Glomerular visceral epithelial cell (primary cell): ENCODE data around the gene STK24.
A peak's percentile ranks its signal among the peaks of the same experiment; 100 is the strongest.

Experiments used
- DNase-seq: peaks from one replicate; pipeline ENCODE4 v3.0.0-alpha.2; 2016; ENCODE audit errors: extremely low spot score

The STK24 gene

DNA sequence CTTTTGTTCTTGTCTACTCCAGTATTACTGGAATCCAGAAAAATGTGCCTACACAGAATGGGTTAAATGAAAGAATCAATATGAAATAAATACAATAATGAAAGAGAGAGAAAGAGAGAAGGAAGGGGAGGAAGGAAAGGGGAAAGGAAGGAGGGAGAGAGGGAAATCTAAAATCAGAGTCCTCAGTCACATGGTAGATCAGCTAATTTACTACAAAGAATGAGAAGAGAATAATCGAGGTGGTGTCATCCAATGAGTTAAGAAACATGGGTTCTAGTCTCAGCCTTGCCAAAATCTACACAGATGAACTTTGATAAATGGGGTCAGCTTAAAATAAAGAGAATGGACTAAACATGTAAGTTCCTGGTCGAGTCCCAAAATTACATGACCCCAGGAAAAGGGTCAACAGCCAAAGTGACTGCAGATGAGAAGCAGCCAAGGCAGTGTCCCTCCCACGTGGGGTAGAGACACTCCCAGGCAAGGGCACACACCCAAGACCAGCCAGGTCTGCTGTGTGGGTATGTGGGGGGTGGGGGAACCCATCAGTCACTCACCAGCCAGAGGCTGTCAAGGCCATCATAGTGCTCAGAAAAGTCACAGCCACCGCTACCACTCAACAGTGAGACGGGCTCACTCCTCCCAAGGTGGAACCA is 103.6 kb downstream of the STK24 start:
- DNase-seq: no peak

DNA sequence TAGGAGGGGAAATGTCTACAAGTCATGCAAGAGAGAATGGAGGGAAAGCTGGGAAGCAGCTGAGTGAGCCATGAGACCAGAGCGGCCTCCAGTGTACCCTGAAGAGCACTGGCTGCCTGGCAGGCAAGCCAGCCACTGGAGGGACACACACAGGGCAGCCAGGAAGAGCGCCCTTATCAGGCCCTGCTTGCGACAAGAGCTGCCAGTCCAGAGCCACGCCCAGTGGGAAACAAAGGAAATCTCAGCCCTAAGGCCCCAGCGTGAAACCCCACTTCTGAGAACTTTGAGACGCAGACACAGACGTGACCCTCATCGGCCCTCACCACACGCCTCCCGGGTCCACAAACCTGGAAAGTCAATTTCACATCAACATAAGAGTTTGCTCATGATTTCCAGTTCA is 105.0 kb downstream of the STK24 start:
- DNase-seq: no peak

DNA sequence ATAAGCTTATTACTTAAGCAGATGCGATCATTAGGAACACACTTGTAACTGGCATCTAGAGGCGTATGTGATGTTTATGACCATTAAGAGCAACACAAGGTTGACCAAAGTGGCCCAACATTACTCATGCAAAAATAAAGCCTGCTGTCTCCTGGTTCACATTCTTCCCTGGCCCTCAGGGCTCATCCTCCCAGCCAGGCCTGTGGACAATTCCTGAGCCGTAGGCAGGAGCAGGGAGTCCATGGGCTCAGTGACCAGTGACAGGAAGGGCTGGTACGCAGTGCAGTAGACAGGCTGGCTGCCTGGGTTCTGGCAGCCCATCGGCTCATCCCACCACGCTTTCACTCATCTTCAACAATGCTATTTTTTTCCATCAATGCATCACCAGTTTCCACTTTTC is 106.0 kb downstream of the STK24 start:
- no peak for DNase-seq

DNA sequence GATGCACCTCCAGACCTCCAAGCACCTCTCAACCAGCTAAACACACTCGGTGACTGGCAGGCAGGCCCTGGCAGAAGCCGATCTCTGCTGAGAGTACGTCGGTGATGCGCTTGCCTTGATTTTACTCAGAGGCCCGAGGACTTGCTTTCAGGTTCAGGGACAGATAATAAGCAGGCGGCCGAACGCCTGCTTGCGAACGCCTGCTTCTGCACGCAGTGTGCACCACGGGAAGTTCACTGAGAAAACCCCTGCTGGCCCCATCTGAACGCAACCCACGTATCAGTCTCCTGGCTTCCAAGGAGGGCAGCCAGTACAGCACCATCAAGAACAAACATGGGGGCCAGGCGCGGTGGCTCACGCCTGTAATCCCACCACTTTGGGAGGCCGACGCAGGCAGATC is 108.0 kb downstream of the STK24 start:
- no peak for DNase-seq

DNA sequence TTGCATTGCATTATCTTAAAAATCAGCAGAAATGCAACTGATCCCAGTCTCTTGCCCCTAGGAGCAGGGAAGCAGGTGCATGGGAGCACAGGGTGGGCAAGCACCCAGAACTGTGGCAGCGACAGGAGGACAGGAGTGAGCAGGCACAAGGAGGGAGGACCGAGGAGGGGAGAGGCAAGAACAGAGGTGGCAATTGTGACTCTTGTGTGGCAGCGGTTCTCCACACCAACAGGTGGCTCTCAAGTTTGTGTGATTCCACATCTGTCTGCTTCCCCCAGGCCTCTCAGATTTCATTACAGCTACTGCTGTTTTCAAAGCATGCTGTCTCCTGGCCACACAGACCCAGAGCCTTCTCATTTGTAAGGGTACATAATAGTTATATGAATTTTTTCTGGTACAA is 108.5 kb downstream of the STK24 start:
- no peak for DNase-seq

DNA sequence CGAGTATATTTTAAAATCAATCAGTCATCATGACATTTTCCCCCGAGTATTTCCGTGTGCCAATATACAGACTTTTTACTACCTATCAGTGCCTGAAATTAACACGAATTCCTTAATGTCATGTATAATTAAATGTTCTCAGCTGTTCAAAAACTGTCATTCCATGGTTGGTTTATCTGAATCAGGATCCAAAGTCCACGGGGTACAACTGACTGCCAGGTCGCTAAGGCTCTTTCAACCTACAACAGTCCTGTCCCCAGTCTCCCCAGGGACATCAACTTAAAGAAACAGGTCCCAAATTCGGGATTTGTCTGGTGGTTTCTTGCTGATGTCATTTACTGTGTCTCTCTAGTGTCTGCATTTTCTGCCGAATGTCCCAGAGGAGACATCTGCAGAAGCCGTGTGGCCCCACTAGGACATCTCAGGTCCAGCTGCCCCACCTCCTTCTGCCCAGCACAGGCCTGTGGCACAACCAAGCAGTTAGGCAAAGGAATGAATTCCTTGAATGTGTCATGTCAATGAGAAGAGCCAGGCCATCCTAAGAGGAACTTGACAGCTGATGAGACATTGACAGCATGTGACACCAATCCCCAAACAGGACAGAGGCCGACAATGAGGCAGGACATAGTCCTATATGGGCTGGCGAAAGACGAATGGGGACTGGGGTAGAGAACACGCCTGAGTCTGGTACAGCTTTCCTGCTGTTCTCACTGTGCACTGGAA is 109.5 kb downstream of the STK24 start:
- DNase-seq: no peak

DNA sequence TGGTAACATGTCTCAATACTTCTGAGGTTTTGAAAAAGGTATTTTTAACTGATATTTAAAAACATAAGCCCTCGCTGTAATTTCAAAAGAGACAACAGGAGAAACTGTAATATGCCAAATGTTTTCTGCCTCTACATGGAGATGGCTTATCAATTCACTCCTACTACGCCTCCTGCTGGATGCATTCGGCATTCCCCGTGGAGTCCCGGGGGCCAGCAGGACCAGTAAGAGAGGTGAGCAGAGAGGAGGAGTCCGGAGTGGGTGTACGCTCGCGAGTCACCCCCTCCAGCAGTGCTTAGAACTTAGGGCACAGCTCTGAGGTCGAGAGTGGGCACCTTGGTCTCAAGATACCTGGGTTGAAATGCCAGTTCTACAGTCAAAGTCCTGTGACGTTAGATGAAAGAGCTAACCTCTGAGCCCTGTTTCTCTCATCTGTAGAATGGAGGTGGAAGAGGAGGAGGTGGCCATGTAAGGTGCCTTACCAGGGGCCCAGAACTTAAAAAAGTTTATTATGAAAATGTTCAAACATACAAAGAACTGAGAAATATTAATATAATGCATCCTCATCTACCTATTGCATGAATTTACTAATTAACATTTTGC is 110.2 kb downstream of the STK24 start:
- peak; percentile 58 for DNase-seq

DNA sequence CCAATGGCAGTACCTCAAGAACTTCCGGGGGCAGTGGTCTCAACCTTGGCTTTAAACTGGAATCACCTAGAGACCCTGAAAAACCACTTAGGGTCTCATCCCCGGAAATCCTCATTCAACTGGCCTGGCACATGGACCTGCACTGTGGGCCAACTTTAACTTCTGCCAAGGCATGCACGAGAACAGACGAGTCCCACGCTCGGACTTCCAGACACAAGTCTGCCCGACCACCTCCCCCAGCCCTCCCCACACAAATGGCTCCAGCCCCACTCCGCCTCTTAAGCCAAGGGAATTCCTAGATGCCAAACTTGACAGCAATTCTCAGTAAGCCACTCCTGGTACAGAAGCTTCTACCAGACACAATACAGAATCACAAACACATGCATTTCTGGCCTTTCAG is 114.0 kb downstream of the STK24 start:
- DNase-seq: no peak

DNA sequence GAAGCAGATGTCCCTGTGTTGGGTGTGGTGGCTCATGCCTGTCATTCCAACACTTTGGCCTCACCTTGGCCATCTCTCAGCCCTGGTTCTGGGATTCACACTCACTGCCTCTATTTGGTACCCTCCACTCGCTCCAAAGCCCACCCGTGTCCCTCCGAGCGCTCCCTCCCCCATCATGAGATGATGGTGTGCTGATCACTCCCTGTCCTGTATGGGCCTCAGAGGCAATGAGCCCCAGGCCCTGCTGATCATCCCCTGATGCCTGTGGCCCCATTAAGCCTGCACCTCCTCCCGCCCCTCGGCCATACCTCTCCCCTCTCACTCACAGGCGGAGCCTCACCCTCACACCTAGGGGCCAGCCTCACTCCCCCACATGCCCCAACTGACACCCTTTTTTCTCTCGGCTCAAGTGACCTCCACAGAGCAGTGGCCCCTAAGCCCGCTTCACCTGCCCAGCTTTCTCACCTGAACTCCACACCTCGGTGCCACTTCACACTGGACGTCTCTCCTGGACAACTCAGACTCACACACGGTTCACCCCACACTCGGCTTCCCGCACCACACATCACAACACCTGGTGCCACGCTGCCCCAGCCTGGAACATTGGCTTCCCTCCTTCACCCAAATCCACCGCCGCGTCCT is 114.5 kb downstream of the STK24 start:
- no peak for DNase-seq

DNA sequence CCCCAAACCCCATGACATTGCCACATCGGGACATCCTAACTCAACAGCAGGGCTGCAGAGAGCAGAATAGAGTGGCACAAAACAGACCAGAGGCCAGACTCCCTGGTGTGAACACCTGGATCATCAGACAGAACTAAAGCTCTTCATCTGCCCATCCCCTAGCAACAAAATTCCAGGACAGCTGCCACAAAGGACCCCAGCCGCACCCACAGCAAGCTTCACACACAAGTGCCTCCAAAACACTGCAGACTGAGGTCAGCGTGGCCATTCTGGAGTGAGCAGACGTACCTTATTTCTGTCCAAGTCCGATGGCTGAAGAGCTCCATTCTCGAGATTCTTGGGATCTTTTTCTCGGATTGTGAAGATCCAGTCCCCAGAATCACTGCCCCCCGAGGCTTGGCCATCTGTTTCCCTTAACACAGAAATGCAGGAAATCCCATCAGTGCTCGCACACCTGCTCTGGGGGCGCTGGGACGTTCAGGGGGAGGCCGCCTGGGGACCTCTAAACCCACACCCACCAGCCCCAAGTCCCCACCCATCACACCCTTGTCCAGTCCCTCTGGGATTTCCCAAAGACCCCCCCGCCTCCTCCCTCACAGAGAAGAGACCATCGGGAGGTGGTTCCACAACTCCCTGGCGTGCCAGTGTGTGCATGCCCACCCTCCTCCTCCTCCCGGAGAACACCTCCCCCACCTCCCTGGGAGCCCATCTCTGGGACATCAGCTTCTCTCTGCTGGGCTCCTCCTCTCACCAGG is 115.2 kb downstream of the STK24 start:
- DNase-seq: no peak

DNA sequence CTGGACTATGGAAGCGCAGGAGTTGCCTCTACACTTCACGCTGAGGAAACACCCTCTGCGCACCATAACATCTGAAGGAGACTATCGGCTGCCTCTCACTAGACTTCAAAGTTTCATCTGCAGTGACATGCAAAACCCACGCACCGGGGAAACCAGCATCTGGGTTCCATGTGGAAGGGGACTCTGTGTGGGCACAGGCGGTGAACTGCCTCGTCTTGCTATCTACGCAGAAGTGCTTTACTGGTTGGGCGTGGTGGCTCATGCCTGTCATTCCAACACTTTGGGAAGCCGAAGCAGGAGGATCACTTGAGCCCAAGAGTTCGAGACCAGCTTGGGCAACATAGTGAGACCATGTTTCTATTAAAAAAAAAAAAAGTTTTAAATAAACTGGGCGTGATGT is 116.4 kb downstream of the STK24 start:
- no peak for DNase-seq

DNA sequence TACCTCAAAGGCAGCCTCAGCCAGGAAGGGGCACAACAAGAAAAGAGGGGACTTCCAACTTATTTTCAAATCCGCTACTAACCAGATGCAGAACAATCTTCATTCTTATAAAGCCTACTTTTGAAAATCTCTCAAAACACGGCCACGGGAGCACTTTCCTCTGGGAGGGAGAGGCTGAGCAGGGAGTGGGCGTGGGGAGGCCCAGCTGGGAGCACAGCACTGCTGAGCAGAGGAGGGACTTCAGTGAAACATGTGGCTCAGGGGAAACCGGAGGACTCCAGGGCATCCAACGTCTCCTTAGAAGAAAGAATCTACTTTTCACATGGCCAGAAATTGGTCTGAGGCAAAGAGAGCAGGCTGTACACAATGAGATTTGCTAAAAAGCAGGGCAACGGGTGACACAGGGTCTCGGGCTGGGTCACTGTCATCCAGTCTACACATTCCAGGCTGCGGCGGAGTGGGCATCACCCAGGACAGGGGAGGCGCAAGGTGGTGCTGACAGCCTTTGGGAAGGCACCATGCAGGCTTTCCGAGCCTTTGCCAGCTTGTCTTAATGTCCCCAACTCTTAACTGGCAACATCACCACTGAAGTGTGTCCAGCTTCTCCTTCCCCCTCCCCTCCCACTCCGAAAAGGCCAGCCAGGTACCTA is 117.1 kb downstream of the STK24 start:
- DNase-seq: no peak

DNA sequence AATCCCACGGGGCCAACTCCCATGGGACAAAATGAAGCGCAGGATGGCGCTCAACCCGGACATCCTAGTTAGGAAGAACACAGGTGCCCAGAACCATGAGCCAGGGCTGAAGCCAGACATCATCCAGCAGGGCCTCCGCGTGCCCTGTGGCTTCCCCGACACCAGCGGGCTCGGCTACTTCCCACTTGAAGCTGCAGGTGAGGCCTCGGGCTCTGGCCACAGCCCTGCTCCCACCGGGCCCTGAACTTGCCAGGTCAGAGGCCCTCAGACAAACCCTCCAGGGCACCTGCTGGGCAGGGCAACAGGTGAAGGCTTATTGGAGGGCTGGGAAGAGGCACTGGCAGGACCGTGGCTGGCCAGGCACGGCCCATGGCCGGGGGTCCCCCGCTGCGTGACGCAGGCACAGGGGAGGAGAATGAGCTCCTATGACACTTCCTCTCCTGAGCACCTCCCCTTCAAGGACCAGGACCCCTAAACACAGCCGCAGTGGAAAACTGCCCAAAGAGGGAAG is 117.7 kb downstream of the STK24 start:
- DNase-seq: no peak

DNA sequence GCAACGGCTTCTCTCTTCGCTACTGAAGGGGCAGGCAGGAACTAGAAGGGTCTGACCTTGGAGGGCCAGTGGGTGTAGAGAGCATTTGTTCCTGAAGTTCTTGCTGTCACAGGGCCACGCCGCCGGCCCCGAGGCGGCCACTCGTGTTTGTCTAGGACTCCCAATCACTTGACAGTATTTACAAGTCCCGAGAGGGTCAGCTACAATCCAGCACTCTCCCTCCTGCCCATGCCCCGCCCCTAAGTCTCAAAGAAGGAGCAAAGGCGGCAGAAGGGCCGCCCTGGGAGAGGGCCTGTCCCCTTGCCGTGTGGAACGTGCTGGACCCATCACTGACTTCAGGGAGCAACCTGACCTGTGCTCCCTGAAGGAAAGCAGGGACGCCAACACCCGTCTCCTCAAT is 118.5 kb downstream of the STK24 start:
- DNase-seq: no peak

DNA sequence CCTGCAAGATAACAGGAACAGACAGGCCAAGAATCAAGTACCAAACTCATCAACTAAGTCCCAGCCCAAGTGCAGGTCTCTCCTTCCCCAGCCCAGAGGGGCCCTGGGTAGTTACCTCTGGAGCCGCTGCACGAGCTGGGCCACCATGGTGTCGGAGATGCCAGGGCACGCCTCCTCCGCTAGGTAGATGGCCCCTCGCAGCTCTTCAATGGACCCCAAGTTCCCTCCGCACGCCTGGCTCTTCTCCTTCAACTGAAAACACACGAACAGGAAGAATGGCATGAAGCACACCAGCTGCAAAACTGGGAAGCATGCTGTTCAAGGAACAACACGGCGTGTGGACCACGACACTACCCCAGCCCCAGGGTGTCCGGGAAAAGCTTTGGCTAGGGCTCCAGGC is 119.9 kb downstream of the STK24 start:
- no peak for DNase-seq

DNA sequence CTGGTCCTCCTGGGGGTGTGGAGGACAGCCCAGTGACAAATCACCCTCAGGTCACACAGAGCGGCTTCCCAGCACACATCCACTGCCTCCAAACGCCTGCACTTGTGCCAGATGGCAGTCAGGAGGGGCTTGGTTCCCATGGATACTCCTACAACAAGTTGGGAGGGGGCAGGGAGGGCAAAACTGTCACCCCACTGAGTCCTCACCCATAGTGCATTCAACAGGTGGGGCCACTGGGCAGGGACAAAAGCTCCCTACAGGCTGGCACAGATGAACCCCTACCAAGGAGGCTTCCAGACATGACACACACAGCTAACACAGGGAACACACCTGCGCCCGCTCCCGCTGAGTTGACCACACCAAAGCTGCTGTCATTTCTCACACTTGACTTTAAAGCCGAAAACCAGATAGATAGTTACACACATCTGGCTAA is 120.5 kb downstream of the STK24 start:
- no peak for DNase-seq

DNA sequence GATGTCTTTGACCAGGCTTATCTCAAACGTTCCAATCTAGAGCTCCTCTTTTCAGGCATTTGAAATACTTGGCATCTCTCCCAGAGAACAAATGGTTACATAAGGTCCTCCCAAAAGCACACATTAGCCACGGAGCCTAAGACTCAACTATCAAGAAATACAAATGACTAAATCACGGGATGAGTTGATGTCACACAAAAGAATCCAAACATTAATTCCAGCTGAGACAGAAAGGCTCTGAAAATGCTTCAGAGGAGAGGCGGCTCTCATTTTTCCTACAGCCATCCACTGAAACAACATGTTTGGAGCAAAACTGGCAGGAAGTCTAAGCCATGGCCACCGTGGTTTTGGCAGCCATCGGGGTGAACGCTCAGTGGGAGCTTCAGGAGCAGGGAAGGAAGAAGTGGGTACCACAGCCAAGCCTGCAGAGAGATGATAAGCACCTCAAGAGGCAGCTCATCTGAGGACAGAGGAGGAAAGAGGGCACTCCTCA is 122.5 kb downstream of the STK24 start:
- peak; percentile 48 for DNase-seq

DNA sequence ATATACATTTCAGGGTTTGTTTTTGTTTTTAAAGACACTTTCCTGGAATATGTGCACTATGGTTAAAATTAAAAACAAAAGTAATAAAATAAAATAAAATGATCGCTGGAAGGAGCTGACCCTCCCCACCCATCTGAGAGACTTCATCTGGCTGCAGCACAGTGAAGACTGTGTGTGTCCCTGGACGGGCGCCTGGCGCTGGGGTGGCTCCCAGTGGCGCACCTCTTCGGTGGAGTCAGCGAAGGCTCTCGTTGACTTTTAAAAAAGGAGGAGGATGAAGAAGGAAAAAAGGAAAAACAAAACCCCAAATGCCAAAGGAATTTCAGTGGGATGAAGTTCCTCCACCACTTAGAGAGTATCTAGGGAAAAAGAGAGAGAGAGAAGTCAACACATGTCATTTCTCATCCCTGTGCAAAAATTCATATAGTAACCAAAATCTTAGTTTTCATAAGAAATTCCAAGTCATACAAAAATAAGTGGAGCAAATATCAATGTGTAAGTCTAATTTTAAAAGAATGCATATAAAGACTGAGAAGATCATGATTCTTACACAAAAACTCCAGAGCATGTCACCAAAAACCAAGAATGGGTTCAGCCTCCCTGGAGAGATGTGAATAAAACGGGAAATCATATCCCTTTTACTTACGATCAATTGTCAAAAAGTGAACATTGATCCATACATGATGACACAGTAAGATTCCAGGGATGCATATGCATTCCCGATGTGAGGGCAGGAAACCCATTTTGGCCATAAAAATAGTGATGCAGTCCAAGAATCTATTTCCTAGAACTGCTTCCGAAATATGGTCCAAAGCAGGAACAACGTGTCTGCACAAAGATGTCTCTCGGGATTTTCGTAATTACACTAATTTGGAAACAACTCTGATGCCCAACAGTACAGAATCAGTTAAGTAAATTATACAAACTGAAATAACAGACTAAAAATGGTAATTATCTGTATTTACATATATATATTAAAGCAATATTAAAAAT is 123.8 kb downstream of the STK24 start:
- no peak for DNase-seq

DNA sequence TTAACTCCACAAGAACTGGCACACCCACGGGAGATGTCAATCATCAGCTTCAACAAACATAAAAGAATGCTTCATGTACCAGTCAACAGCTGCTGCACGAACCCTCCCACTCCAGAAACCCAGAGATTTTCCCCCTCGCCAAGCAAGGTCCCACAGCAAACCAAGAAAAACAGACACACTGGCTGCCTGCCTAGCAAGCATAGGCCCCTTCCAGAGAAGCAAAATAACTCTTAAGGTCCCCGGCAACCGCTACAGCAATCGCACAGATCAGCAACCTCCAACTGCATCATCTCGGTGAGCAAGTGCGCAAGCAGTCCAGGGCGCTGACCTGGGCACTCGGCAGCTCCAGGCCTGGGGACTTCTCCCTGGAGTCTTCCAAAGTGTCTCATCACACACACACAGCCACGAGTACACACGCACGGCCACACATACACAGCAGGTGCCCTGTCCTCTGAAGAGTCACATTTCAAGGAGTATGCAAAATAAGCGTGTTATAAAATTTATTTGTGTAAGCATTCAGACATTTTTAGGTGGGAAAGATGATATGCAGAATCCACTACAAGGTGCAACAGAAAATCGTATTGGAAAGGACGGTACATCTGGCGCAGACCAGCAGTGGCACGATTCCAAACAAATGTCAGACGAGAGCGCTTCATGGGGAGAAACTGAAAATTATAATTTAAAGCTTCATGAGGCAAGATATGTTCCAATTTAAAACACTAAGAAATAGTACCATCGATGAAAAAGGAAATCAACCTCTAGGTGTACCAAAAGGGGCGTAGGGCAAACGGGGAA is 125.0 kb downstream of the STK24 start:
- DNase-seq: no peak
